GM19455 (cell line): ENCODE measurements around the gene APOL4.
"Not testable (repeated sequence)": the region's sequence is repeated elsewhere in the genome, so short reads cannot be mapped to it uniquely, and the experiment has no call there.

ENCODE experiments used
- ATAC-seq: cut with Tn5 transposase; IDR thresholded peaks from one replicate; pipeline ENCODE4 v1.9.1; 2021; ENCODE audit not compliant: unreplicated experiment

Gene APOL4

GRCh38 chr22:36156119-36156514 lies 45.5 kb downstream of the APOL4 start:
- ATAC-seq, result no peak

- no peak for ATAC-seq
Measured at GRCh38 chr22:36155702-36156101, 45.9 kb downstream of the APOL4 start.

GRCh38 chr22:36154423-36154945 lies 47.1 kb downstream of the APOL4 start:
- no peak for ATAC-seq

- ATAC-seq, result no peak
Measured at GRCh38 chr22:36153501-36154422, 47.8 kb downstream of the APOL4 start.

- ATAC-seq, result not testable (repeated sequence)
Measured at GRCh38 chr22:36152821-36153220, 48.8 kb downstream of the APOL4 start.

GRCh38 chr22:36152088-36152487 lies 49.5 kb downstream of the APOL4 start:
- no peak for ATAC-seq

GRCh38 chr22:36151006-36151595 lies 50.5 kb downstream of the APOL4 start:
- no peak for ATAC-seq

GRCh38 chr22:36149441-36149840 lies 52.2 kb downstream of the APOL4 start:
- ATAC-seq, result no peak

- no peak for ATAC-seq
Measured at GRCh38 chr22:36148411-36148810, 53.2 kb downstream of the APOL4 start.

GRCh38 chr22:36147196-36147791 lies 54.3 kb downstream of the APOL4 start:
- no peak for ATAC-seq

GRCh38 chr22:36145881-36146280 lies 55.7 kb downstream of the APOL4 start:
- ATAC-seq, result no peak

- ATAC-seq, result no peak
Measured at GRCh38 chr22:36144886-36145541, 56.6 kb downstream of the APOL4 start.

- ATAC-seq, result no peak
Measured at GRCh38 chr22:36143956-36144355, 57.7 kb downstream of the APOL4 start.

GRCh38 chr22:36143066-36143815 lies 58.4 kb downstream of the APOL4 start:
- no peak for ATAC-seq

GRCh38 chr22:36141481-36141880 lies 60.1 kb downstream of the APOL4 start:
- ATAC-seq, result no peak
